Measurements from ENCODE around the gene TMEM121.
"Not testable (repeated sequence)": the region's sequence is repeated elsewhere in the genome, so short reads cannot be mapped to it uniquely, and the experiment has no call there.

The TMEM121 gene

DNA sequence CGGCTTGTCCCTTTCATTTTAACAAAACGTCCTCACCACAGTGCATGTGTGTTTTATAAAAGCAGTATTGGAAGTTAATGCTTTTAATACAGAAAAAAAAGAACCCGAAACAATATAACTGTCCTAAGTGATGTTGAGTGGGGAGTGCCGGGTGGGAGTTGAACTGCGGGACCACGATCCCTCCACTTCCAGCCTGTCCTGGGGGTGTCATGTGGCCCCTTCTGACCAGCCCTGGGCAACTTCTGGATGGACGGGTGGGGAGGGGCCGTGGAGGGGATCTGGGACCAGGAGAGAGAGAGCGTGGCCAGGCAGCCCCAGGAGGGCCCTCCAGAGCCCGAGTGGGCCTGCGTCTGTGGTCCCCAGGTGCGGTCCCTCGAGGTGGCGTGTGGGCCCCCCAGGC is 35.0 kb downstream of the TMEM121 start:
- not testable (repeated sequence) for DNase-seq (ENCODE audit: low read depth); H3K4me3 ChIP-seq (ENCODE audit: low read length)

- no peak for DNase-seq (ENCODE audit: low read depth)
- TF ChIP-seq, protein P1, sequence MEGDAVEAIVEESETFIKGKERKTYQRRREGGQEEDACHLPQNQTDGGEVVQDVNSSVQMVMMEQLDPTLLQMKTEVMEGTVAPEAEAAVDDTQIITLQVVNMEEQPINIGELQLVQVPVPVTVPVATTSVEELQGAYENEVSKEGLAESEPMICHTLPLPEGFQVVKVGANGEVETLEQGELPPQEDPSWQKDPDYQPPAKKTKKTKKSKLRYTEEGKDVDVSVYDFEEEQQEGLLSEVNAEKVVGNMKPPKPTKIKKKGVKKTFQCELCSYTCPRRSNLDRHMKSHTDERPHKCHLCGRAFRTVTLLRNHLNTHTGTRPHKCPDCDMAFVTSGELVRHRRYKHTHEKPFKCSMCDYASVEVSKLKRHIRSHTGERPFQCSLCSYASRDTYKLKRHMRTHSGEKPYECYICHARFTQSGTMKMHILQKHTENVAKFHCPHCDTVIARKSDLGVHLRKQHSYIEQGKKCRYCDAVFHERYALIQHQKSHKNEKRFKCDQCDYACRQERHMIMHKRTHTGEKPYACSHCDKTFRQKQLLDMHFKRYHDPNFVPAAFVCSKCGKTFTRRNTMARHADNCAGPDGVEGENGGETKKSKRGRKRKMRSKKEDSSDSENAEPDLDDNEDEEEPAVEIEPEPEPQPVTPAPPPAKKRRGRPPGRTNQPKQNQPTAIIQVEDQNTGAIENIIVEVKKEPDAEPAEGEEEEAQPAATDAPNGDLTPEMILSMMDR (IDR thresholded peaks at IDR 0.05; ENCODE audit: insufficient read depth, low read depth, low read length, missing control alignments), result no peak
- H3K4me3 ChIP-seq (ENCODE audit: low read length), result no peak overlapping the region
Observed at GRCh38 chr14:105562713-105563346, 36.4 kb downstream of the TMEM121 start.

GRCh38 chr14:105563347-105563737 is 37.0 kb downstream of the TMEM121 start:
- TF ChIP-seq, protein P1 (IDR thresholded peaks at IDR 0.05; ENCODE audit: insufficient read depth, low read depth, low read length, missing control alignments), result no peak
- H3K4me3 ChIP-seq (ENCODE audit: low read length), result no peak overlapping the region
- no peak for DNase-seq (ENCODE audit: low read depth)

DNA sequence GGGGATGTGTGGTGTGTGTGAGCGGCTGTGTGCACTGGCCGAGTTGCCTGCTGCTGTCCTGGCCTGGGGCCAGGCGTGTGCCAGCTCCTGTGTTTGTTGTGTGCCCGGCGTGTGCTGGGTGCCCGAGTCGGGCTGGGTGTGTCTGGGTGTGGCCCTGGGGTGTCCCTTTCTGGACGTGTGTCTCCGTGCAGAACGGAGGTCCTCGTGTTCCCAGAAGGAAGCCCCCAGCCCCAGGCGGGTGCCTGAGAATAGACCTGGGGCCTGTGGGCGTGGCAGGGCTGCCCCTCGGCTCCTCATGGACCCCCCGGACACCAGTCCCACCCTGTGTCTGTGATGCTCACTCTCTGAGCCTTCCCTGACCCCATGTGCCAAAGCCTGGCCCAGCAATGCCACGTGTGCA is 38.2 kb downstream of the TMEM121 start:
- H3K4me3 ChIP-seq (ENCODE audit: low read length); DNase-seq (ENCODE audit: low read depth): not testable (repeated sequence)

- DNase-seq (ENCODE audit: low read depth); H3K4me3 ChIP-seq (ENCODE audit: low read length): not testable (repeated sequence)
Observed at GRCh38 chr14:105565185-105565919, 39.0 kb downstream of the TMEM121 start.

DNA sequence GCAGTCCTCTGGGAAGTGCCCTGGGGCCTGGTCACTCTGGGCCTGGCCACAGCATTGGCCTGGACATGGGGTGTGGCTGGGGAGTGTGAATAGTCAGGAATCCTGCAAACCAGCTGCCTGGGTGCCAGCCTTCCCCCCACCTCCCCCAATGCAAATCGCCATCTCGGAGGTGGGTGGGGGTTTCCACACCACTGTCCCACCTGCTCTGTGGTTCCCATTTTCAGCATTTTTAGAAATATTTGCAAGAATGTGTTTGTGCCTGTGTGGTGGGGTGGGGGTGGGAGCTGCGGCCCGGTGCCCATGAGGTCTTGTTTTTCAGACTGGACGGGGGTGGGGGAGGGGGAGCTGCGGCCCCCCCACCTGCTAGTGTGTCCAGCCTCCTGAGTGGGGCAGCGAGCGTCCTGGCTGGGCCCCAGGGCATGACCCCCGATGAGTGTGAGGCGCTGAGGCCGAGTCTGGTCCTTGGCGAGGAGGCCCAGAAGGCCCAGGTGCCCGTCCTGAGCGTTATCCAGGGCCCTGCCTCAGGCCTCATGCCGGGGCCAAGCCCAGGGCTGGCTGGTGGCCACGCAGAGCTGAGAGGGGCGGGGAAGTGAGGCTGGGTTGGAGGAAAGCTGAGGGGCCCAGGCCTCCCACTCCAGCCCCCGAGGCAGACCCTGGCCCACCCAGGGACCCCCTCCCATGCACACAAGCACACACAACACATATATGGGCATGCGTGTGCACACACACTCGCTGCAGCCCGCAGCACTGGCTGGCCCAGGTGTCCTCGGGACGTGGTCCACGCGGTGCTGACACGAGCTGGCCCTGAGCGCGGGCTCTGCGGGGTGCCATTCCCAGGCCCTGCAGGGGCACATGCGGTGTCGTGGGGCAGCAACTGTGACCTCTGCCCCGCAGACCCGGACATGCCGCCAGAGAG is 40.1 kb downstream of the TMEM121 start:
- H3K4me3 ChIP-seq (ENCODE audit: low read length); DNase-seq (ENCODE audit: low read depth): not testable (repeated sequence)

GRCh38 chr14:105567164-105568103 is 41.1 kb downstream of the TMEM121 start:
- not testable (repeated sequence) for DNase-seq (ENCODE audit: low read depth); H3K4me3 ChIP-seq (ENCODE audit: low read length)

- not testable (repeated sequence) for H3K4me3 ChIP-seq (ENCODE audit: low read length); DNase-seq (ENCODE audit: low read depth)
Observed at GRCh38 chr14:105568140-105568843, 41.9 kb downstream of the TMEM121 start.

DNA sequence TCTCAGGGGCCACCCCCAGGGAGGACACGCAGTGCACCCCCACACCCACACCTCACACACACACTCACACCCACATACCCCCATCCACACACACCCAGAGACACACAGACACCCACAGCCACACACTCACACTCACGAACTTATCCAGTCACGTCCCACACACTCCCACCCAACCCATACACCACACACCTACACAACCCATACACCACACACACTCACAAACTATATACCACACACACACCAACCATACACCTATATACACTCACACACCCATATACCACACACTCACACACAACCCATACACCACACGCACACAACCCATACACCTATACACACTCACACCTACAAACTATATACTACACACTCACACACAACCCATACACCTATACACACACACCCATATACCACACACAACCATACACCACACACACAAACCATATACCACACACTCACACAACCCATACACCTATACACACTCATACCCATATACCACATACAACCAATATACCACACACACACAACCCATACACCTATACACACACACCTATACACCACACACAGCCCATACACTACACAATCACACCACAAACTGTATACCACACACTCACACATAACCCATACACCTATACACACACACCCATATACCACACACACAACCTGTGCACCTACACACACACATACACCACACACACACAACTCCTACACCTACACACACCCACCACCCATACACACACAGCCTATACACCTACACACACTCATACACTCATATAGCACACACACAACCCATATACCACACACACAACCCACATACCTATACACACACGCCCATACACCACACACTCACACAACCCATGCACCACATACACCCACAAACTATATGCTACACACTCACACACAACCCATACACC is 42.7 kb downstream of the TMEM121 start:
- H3K4me3 ChIP-seq (ENCODE audit: low read length), result no peak overlapping the region
- no peak for DNase-seq (ENCODE audit: low read depth)

More for the DNA sequence above, 42.7 kb downstream of the TMEM121 start:
- TF ChIP-seq, protein P1 (IDR thresholded peaks at IDR 0.05; ENCODE audit: insufficient read depth, low read depth, low read length, missing control alignments), result no peak
